Vagina (tissue), 2 donors: ENCODE measurements around the gene FLNA. TPM values are rescaled to one million over a fixed set of nuclear protein-coding genes. Genes with fewer than 3 reads are reported as not detected.

Experiments
- DNase-seq, 2 donors: peaks; one replicate each; pipeline ENCODE4 v3.0.0-alpha.2; 2017; ENCODE audit errors: extremely low spot score in 2 of 2
- H3K27ac ChIP-seq: fragments of 200-600 bp; sonication (generic); one replicate; pipeline ENCODE4 v1.5.1; 2019
- H3K27me3 ChIP-seq: fragments of 200-600 bp; sonication (generic); one replicate; pipeline ENCODE4 v1.5.1; 2019
- H3K36me3 ChIP-seq, 2 donors: fragments of 200-600 bp; sonication (generic); one replicate each; pipeline ENCODE4 v1.5.1; 2017 to 2019
- H3K4me1 ChIP-seq: fragments of 200-600 bp; sonication (generic); one replicate; pipeline ENCODE4 v1.5.1; 2019
- H3K4me3 ChIP-seq, 2 donors: fragments of 200-600 bp; sonication (generic); 1 replicate in 1 of 2; 2 replicates in 1 of 2; pipeline ENCODE4 v1.5.1; 2016 to 2019
- H3K9me3 ChIP-seq: fragments of 200-600 bp; sonication (generic); one replicate; pipeline ENCODE4 v1.5.1; 2019
- POLR2A ChIP-seq, 2 donors: fragments of 450-650 bp; IDR thresholded peaks; one replicate each; pipeline ENCODE4 v1.6.1; 2017; ENCODE audit warnings: antibody characterized with exemption in 2 of 2, mild to moderate bottlenecking in 2 of 2, moderate library complexity in 2 of 2
- POLR2AphosphoS5 ChIP-seq, 2 donors: sonication (generic); formaldehyde crosslinking; IDR thresholded peaks; one replicate each; pipeline ENCODE4 v1.9.0; 2017; ENCODE audit warnings: antibody characterized with exemption in 2 of 2, mild to moderate bottlenecking in 2 of 2, low read depth in 1 of 2; ENCODE audit not compliant: insufficient read depth in 1 of 2
- intact Hi-C: fragments of 100-400 bp; cut with DNase I; formaldehyde crosslinking; loops from one replicate; pipeline ENCODE4 v1.15.1; 2023
- total RNA-seq: library from RNA; depleted of rRNA; stranded (reverse); fragments of >200 nt; gene quantifications from one replicate; pipeline ENCODE4 v1.2.3, GENCODE V29; 2016
- TF ChIP-seq, protein P1 (sequence below), 3 experiments: fragments of 450-650 bp in 2 of 3; fragments of 200-600 bp in 1 of 3; sonication (generic) in 1 of 3; IDR thresholded peaks; one replicate each; pipeline ENCODE4 v1.5.1; 2017 to 2019; ENCODE audit warnings: antibody characterized with exemption in 3 of 3, mild to moderate bottlenecking in 2 of 3, moderate library complexity in 2 of 3

FLNA gene, protein sequence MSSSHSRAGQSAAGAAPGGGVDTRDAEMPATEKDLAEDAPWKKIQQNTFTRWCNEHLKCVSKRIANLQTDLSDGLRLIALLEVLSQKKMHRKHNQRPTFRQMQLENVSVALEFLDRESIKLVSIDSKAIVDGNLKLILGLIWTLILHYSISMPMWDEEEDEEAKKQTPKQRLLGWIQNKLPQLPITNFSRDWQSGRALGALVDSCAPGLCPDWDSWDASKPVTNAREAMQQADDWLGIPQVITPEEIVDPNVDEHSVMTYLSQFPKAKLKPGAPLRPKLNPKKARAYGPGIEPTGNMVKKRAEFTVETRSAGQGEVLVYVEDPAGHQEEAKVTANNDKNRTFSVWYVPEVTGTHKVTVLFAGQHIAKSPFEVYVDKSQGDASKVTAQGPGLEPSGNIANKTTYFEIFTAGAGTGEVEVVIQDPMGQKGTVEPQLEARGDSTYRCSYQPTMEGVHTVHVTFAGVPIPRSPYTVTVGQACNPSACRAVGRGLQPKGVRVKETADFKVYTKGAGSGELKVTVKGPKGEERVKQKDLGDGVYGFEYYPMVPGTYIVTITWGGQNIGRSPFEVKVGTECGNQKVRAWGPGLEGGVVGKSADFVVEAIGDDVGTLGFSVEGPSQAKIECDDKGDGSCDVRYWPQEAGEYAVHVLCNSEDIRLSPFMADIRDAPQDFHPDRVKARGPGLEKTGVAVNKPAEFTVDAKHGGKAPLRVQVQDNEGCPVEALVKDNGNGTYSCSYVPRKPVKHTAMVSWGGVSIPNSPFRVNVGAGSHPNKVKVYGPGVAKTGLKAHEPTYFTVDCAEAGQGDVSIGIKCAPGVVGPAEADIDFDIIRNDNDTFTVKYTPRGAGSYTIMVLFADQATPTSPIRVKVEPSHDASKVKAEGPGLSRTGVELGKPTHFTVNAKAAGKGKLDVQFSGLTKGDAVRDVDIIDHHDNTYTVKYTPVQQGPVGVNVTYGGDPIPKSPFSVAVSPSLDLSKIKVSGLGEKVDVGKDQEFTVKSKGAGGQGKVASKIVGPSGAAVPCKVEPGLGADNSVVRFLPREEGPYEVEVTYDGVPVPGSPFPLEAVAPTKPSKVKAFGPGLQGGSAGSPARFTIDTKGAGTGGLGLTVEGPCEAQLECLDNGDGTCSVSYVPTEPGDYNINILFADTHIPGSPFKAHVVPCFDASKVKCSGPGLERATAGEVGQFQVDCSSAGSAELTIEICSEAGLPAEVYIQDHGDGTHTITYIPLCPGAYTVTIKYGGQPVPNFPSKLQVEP (N-terminal part only)
- total RNA-seq, result 1,247 TPM

DNA sequence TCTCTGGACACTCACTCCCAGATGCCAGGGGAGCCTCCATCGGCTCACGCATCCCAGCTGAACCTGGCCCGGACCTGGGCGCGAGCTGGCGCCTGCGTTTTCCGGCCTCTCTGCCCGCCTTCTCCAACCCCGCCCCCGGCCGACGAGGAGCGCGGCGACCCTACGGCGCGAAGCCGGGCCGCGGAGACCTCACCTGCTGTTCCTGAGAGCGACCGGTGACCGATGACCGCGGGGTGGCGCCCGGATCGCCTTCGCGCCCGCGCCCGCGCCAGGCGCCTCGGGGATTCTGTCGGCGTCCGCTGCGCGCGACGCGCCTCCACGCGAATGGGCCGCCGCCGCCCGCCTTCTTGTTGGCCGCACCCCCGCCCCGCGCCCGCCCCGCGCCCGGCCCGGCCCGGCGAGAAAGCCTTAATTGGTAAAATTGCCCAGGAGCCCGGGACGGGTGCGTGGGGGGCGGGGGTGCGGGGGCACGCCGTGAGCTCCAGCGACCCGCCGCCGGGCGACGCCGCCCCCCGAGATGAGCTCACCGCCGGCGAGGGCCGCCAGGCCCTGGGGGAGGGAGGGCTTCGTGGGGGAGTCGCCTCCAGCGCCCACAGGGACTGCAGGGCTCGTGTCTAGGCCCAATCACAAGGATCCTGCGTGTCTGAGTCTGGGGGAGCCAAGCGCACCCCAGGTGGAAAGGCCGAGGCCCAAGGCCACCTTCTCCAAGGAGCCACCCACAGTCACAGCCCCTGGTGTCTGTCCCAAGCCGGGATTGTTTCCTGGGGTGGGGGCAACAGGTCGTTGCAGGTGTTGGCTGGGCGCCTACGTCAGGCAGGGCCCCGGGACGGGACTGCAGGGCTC is at the start of gene FLNA:
Gene FLNA (minus strand): TSS at position 322 of the 843 bp plus-strand sequence. CDS start 3,389 bp downstream, outside the sequence.
- no peak for DNase-seq
- intact Hi-C loops, result no loop called here
- TF ChIP-seq POLR2AphosphoS5 (IDR thresholded peaks at IDR 0.05; ENCODE audit: insufficient read depth in 1 of 2, low read depth in 1 of 2), result no peak
- TF ChIP-seq, protein P1, sequence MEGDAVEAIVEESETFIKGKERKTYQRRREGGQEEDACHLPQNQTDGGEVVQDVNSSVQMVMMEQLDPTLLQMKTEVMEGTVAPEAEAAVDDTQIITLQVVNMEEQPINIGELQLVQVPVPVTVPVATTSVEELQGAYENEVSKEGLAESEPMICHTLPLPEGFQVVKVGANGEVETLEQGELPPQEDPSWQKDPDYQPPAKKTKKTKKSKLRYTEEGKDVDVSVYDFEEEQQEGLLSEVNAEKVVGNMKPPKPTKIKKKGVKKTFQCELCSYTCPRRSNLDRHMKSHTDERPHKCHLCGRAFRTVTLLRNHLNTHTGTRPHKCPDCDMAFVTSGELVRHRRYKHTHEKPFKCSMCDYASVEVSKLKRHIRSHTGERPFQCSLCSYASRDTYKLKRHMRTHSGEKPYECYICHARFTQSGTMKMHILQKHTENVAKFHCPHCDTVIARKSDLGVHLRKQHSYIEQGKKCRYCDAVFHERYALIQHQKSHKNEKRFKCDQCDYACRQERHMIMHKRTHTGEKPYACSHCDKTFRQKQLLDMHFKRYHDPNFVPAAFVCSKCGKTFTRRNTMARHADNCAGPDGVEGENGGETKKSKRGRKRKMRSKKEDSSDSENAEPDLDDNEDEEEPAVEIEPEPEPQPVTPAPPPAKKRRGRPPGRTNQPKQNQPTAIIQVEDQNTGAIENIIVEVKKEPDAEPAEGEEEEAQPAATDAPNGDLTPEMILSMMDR (IDR thresholded peaks at IDR 0.05), result no peak
- TF ChIP-seq POLR2A (IDR thresholded peaks at IDR 0.05), result no peak

DNA sequence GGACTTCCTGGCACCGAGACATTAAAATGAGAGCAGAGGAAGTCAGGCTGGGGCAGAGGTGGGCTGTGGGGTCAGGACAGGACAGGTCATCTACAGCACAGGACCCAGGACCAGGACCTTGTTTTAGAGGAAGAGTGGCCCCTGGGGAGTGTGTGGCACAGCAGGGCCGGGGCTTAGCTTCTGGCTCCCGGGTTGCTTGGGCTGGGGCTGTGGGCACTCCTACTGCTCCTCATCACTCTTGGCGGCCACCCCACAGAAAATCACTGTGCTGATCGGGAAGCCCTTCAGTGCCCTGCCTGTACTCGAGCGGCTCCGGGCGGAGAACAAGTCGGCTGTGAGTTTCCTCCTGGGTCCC is 45.9 kb upstream of the FLNA start:
- intact Hi-C loops, result no loop called here
- Histone ChIP-seq H3K36me3 (no peaks in the 10 kb centered on the region), H3K9me3 (no peaks in the 10 kb centered on the region), H3K27me3 (no peaks in the 10 kb centered on the region), H3K4me3 (no peak overlapping the region), H3K27ac (no peak overlapping the region), H3K4me1 (no peaks in the 10 kb centered on the region)
- DNase-seq, result no peak
- TF ChIP-seq, protein P1 (IDR thresholded peaks at IDR 0.05), result no peak
- TF ChIP-seq POLR2A (IDR thresholded peaks at IDR 0.05) (no peak), POLR2AphosphoS5 (IDR thresholded peaks at IDR 0.05; ENCODE audit: insufficient read depth in 1 of 2, low read depth in 1 of 2) (no peak)

More for the DNA sequence above, at the start of gene FLNA:
- H3K36me3 ChIP-seq, result no peaks in the 10 kb centered on the region
- H3K27me3 ChIP-seq, result no peaks in the 10 kb centered on the region
- H3K27ac ChIP-seq, result peak within 1 kb of the TSS; percentile 86
- H3K9me3 ChIP-seq, result no peaks in the 10 kb centered on the region
- H3K4me3 ChIP-seq, result peak within 1 kb of the TSS; percentile 66 to 75
- peaks cover 26% of the 10 kb centered on the region for H3K4me1 ChIP-seq

DNA sequence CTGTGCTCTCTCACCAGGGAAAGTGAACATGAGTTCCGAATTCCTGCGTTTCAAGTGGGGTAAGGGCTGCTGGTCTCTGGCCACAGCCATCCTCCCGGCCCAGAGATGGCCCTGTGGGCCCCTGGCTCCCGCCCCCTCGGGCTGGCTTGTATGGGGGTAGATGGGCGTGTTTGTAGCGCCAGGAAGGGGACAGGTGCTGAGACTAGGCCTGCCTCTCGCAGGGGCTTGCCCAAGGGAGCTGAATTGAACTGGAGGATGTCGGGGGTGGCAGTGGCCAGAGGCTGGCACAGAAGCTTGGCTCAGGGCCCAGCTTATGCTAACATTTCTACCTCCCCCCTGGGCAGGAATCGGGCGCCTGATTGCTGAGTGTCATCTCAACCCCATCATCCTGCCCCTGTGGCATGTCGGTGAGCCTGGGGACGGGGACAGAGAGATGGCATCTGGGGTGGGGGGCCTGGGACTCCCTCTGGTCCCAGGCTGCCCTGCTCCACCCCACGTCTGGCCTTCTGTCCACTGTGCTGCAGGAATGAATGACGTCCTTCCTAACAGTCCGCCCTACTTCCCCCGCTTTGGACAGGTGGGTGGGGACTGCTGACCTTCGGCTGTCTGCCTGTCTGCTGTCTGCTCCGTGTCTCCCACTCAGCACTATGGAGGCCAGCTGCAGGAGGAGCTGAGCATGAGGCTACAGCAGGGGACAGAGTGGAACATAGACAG is 45.4 kb upstream of the FLNA start:
- Histone ChIP-seq H3K27me3 (no peaks in the 10 kb centered on the region), H3K36me3 (no peaks in the 10 kb centered on the region), H3K27ac (no peak overlapping the region), H3K4me1 (no peaks in the 10 kb centered on the region), H3K4me3 (no peak overlapping the region), H3K9me3 (no peaks in the 10 kb centered on the region)
- DNase-seq, result no peak
- TF ChIP-seq, protein P1 (IDR thresholded peaks at IDR 0.05), result no peak
- no peak for TF ChIP-seq POLR2AphosphoS5 (IDR thresholded peaks at IDR 0.05; ENCODE audit: insufficient read depth in 1 of 2, low read depth in 1 of 2)
- no peak for TF ChIP-seq POLR2A (IDR thresholded peaks at IDR 0.05)
- intact Hi-C loops, result no loop called here

DNA sequence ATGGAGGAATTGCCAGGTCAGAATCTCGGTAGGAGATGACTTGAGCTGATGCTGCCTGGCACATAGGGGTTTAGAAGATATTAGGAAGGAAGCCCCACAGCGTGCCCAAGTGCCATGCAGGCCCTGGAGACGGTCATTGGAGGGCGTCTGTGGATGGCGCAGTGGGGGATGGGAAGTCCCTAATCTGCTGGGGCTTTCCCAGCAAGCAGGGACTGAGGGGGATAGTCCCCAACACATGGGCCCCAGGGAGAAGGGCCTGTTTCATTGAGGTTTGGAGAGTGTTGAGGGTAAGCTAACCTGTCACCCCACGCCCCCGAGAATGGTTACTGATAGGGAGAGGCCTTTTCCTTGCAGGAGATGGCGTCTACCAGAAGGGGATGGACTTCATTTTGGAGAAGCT is 44.8 kb upstream of the FLNA start:
- Histone ChIP-seq H3K36me3 (no peaks in the 10 kb centered on the region), H3K4me3 (no peak overlapping the region), H3K27ac (no peak overlapping the region), H3K4me1 (no peaks in the 10 kb centered on the region), H3K27me3 (no peaks in the 10 kb centered on the region), H3K9me3 (no peaks in the 10 kb centered on the region)
- TF ChIP-seq, protein P1 (IDR thresholded peaks at IDR 0.05), result no peak
- TF ChIP-seq POLR2A (IDR thresholded peaks at IDR 0.05), result no peak
- no peak for TF ChIP-seq POLR2AphosphoS5 (IDR thresholded peaks at IDR 0.05; ENCODE audit: insufficient read depth in 1 of 2, low read depth in 1 of 2)
- DNase-seq, result no peak
- intact Hi-C loops, result no loop called here
